ENCODE measurements around the gene SCN2B. TPM values are rescaled to one million over a fixed set of nuclear protein-coding genes. Genes with fewer than 3 reads are reported as not detected.
A peak's percentile ranks its signal among the peaks of the same experiment; 100 is the strongest.

SCN2B gene
- total RNA-seq, 1 experiment from 2014 or later = not detected

GRCh38 chr11:118126082-118126838 lies 50.2 kb downstream of the SCN2B start:
- no peak for TF ChIP-seq EZH2 (IDR thresholded peaks at IDR 0.05; ENCODE audit: borderline replicate concordance, low read depth, low read length, poor library complexity, severe bottlenecking)
- TF ChIP-seq, protein P1, sequence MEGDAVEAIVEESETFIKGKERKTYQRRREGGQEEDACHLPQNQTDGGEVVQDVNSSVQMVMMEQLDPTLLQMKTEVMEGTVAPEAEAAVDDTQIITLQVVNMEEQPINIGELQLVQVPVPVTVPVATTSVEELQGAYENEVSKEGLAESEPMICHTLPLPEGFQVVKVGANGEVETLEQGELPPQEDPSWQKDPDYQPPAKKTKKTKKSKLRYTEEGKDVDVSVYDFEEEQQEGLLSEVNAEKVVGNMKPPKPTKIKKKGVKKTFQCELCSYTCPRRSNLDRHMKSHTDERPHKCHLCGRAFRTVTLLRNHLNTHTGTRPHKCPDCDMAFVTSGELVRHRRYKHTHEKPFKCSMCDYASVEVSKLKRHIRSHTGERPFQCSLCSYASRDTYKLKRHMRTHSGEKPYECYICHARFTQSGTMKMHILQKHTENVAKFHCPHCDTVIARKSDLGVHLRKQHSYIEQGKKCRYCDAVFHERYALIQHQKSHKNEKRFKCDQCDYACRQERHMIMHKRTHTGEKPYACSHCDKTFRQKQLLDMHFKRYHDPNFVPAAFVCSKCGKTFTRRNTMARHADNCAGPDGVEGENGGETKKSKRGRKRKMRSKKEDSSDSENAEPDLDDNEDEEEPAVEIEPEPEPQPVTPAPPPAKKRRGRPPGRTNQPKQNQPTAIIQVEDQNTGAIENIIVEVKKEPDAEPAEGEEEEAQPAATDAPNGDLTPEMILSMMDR (conservative IDR thresholded peaks at IDR 0.05; ENCODE audit: low read depth, low read length) = no peak
- no TSS peak for BruUV-seq (replicated peaks)
- no peaks in the 10 kb centered on the region for H3K36me3 ChIP-seq (ENCODE audit: insufficient read depth, low read length, poor library complexity, severe bottlenecking)
- intact Hi-C loops (cut with micrococcal nuclease; ENCODE audit: unreplicated experiment) = no loop called here
- ChIA-PET CTCF (no interaction called here), POLR2A (ENCODE audit: low non-redundant PET) (interaction anchor here (0.6 kb wide), 1 partner anchor 2000 kb away, joined by 4 read pairs; no protein-coding TSS in a partner anchor)
- H3K27ac ChIP-seq (ENCODE audit: low read depth, low read length, poor library complexity, severe bottlenecking) = no peak overlapping the region
- H3K27me3 ChIP-seq (replicated peaks; ENCODE audit: insufficient read depth, low read depth, low read length, poor library complexity) = no peaks in the 10 kb centered on the region
- H3K9me3 ChIP-seq (ENCODE audit: low read depth, low read length, poor library complexity, severe bottlenecking) = no peaks in the 10 kb centered on the region
- no peak overlapping the region for H3K4me3 ChIP-seq (ENCODE audit: low read depth, low read length, poor library complexity, severe bottlenecking)
- no peak for DNase-seq (ENCODE audit: low spot score)
- H3K4me1 ChIP-seq (ENCODE audit: insufficient read depth, low read length, poor library complexity, severe bottlenecking) = no peaks in the 10 kb centered on the region

DNA sequence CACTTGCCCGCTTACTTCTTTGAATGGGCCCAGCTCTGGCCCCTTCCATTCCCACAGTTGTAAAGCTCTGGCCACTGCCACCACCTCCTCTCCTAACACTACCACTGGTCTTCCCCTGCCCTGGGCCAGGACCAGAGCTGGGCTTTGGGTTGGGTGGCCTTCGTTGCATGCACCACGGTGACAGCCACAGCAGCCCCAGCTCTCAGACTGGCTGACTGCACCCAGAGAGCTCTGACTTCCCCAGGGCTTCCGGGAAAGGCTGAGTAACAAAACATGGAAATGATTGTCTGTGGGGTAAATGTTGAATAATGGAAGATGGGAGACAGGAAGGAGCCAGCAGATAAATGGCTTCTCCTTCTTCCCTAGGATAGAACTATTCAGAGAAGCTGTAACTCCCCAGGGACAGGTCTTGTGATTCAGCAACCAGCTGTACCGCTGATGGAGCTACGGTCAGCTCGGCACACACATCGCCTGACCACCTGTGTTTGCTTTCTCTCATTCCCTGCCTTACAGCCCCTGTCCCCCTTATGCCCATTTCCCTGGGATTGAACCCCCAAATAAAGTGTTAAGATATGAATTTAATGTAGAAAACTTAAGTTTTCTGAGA lies 51.4 kb downstream of the SCN2B start:
- H3K4me1 ChIP-seq (ENCODE audit: insufficient read depth, low read length, poor library complexity, severe bottlenecking) = no peaks in the 10 kb centered on the region
- TF ChIP-seq, protein P1 (conservative IDR thresholded peaks at IDR 0.05; ENCODE audit: low read depth, low read length) = no peak
- no peak for TF ChIP-seq EZH2 (IDR thresholded peaks at IDR 0.05; ENCODE audit: borderline replicate concordance, low read depth, low read length, poor library complexity, severe bottlenecking)
- no TSS peak for BruUV-seq (replicated peaks)
- peak; percentile 35 for DNase-seq (ENCODE audit: low spot score)
- intact Hi-C loops (cut with micrococcal nuclease; ENCODE audit: unreplicated experiment) = no loop called here
- POLR2A ChIA-PET (ENCODE audit: low non-redundant PET) = no interaction called here
- H3K36me3 ChIP-seq (ENCODE audit: insufficient read depth, low read length, poor library complexity, severe bottlenecking) = no peaks in the 10 kb centered on the region
- no peaks in the 10 kb centered on the region for H3K27me3 ChIP-seq (replicated peaks; ENCODE audit: insufficient read depth, low read depth, low read length, poor library complexity)
- H3K4me3 ChIP-seq (ENCODE audit: low read depth, low read length, poor library complexity, severe bottlenecking) = no peak overlapping the region
- H3K9me3 ChIP-seq (ENCODE audit: low read depth, low read length, poor library complexity, severe bottlenecking) = no peaks in the 10 kb centered on the region
- CTCF ChIA-PET = no interaction called here
- H3K27ac ChIP-seq (ENCODE audit: low read depth, low read length, poor library complexity, severe bottlenecking) = no peak overlapping the region

- H3K9me3 ChIP-seq (ENCODE audit: low read depth, low read length, poor library complexity, severe bottlenecking) = no peaks in the 10 kb centered on the region
- H3K4me3 ChIP-seq (ENCODE audit: low read depth, low read length, poor library complexity, severe bottlenecking) = no peak overlapping the region
- H3K27me3 ChIP-seq (replicated peaks; ENCODE audit: insufficient read depth, low read depth, low read length, poor library complexity) = peaks cover 11% of the 10 kb centered on the region
- no peaks in the 10 kb centered on the region for H3K36me3 ChIP-seq (ENCODE audit: insufficient read depth, low read length, poor library complexity, severe bottlenecking)
- ChIA-PET POLR2A (ENCODE audit: low non-redundant PET) (no interaction called here), CTCF (no interaction called here)
- H3K4me1 ChIP-seq (ENCODE audit: insufficient read depth, low read length, poor library complexity, severe bottlenecking) = no peaks in the 10 kb centered on the region
- H3K27ac ChIP-seq (ENCODE audit: low read depth, low read length, poor library complexity, severe bottlenecking) = no peak overlapping the region
- BruUV-seq (replicated peaks) = no TSS peak
- no peak for DNase-seq (ENCODE audit: low spot score)
- TF ChIP-seq, protein P1 (conservative IDR thresholded peaks at IDR 0.05; ENCODE audit: low read depth, low read length) = no peak
- TF ChIP-seq EZH2 (IDR thresholded peaks at IDR 0.05; ENCODE audit: borderline replicate concordance, low read depth, low read length, poor library complexity, severe bottlenecking) = no peak
- intact Hi-C loops (cut with micrococcal nuclease; ENCODE audit: unreplicated experiment) = no loop called here
Measured at GRCh38 chr11:118120793-118121192, 55.6 kb downstream of the SCN2B start.

All from A673 (cell line).